ENCODE results near the gene LRRC56. TPM values are rescaled to one million over a fixed set of nuclear protein-coding genes. Genes with fewer than 3 reads are reported as not detected.

Gene LRRC56
- total RNA-seq, 1 donor from 2014 or later: 0.82 TPM

DNA sequence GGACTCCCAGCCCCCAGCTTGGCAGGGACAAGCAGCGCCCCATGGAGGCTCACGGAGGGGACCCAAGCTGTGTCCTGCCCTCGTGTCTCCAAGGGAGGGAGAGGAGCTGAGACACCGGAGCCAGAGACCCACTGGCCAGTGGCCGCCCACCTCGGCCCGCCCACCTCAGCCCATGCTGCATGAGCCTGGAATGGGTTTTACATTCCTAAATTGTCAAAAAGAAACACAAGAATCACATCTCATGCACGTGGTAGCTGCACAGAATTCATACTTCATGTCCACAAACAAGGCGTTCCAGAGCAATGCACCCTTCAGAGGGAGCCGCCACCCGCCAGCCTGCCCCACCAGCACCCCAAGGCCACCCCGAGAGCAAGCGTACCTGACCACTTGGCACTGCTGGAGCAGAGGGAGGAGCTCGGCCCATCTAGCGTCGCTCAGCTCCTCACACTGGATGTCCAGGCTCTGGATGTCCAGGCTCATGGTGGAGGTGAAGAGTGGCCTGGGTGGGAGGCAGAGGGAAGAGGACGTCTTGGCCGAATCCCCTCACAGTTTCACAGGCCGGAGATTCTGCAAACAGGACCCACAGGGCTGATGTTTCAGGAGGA, 35.5 kb upstream of the LRRC56 start:
- Histone ChIP-seq H3K9me3 (ENCODE audit: insufficient read depth, low read depth, low read length) (peaks cover 8% of the 10 kb centered on the region), H3K9ac (ENCODE audit: low read length) (no peak overlapping the region), H3K27me3 (ENCODE audit: insufficient read depth, low read length) (no peaks in the 10 kb centered on the region), H3K36me3 (ENCODE audit: insufficient read depth, low read length) (peaks cover 21% of the 10 kb centered on the region), H2AFZ (ENCODE audit: low read depth, low read length) (no peak overlapping the region), H3K4me1 (ENCODE audit: insufficient read depth, low read length) (peaks cover 25% of the 10 kb centered on the region), H4K20me1 (ENCODE audit: insufficient read depth, low read length) (peaks cover 38% of the 10 kb centered on the region), H3K79me2 (ENCODE audit: insufficient read depth, low read length) (peaks cover 55% of the 10 kb centered on the region), H3K4me3 (ENCODE audit: insufficient read depth, low read depth, low read length) (no peak overlapping the region), H3K27ac (ENCODE audit: low read depth, low read length) (no peak overlapping the region), H3K4me2 (ENCODE audit: low read length) (no peak overlapping the region)
- Mint-ChIP-seq H3K36me3 (ENCODE audit: low read depth, unreplicated experiment) (peaks cover 22% of the 10 kb centered on the region), H3K4me3 (ENCODE audit: unreplicated experiment) (peak overlapping the region; percentile 67), H3K4me1 (ENCODE audit: low read depth, unreplicated experiment) (peaks cover 12% of the 10 kb centered on the region), H3K9me3 (ENCODE audit: unreplicated experiment) (peaks cover 3% of the 10 kb centered on the region), H3K27ac (ENCODE audit: unreplicated experiment) (no peak overlapping the region), H3K27me3 (ENCODE audit: low read depth, unreplicated experiment) (no peaks in the 10 kb centered on the region)
- TF ChIP-seq, protein P1, sequence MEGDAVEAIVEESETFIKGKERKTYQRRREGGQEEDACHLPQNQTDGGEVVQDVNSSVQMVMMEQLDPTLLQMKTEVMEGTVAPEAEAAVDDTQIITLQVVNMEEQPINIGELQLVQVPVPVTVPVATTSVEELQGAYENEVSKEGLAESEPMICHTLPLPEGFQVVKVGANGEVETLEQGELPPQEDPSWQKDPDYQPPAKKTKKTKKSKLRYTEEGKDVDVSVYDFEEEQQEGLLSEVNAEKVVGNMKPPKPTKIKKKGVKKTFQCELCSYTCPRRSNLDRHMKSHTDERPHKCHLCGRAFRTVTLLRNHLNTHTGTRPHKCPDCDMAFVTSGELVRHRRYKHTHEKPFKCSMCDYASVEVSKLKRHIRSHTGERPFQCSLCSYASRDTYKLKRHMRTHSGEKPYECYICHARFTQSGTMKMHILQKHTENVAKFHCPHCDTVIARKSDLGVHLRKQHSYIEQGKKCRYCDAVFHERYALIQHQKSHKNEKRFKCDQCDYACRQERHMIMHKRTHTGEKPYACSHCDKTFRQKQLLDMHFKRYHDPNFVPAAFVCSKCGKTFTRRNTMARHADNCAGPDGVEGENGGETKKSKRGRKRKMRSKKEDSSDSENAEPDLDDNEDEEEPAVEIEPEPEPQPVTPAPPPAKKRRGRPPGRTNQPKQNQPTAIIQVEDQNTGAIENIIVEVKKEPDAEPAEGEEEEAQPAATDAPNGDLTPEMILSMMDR (IDR thresholded peaks at IDR 0.05; ENCODE audit: insufficient read depth, low read depth, low read length): no peak
- TF ChIP-seq EZH2 (IDR thresholded peaks at IDR 0.05; ENCODE audit: insufficient read depth, low read length): no peak
- FAIRE-seq (no peak), DNase-seq (ENCODE audit: low read depth) (no peak)

DNA sequence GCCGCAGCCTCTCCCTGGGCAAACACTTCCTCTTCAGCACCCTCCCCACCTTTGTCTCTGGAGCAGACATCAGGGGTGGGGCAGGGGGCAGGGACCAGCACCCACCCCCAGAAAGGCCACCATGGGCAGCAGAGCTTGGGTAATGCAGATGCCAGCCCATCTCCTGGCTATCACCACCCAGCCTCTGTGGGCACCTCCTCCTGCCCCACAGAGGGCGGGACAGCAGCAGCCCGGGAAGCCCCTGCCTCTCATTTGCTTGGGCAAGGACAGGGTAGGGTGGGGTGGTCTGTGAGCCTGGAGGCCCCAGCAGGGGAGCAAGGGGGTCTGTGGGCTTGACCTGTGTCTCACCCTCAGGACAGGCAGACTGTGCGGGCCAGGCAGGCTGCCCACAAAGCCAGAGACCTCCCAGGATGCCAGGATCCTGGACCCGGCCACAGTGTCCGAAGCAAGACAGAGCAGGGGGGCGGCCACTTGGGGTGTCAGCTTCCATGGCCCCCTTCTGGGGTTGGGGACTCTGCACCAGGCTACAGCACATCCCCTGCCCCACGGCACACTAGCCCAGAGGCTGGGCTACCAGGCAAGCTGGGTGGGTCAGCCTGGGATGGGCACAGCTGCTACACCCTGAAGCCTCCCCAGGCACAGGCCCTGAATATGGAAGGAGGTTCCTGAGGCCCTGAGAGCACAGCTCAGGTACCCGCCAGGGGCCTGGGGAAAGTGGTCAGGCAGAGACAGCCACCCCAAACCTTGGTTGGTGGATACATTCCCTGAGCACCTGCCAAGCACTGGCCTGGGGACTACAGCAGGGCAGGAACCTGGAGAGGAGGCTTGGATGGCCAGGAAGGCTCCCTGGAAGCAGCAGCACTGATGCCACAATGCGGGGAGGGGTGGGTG, 34.8 kb upstream of the LRRC56 start:
- TF ChIP-seq EZH2 (IDR thresholded peaks at IDR 0.05; ENCODE audit: insufficient read depth, low read length): no peak
- TF ChIP-seq, protein P1 (IDR thresholded peaks at IDR 0.05; ENCODE audit: insufficient read depth, low read depth, low read length): no peak
- Histone ChIP-seq H3K27ac (ENCODE audit: low read depth, low read length) (no peak overlapping the region), H3K4me1 (ENCODE audit: insufficient read depth, low read length) (peaks cover 25% of the 10 kb centered on the region), H3K36me3 (ENCODE audit: insufficient read depth, low read length) (peaks cover 14% of the 10 kb centered on the region), H2AFZ (ENCODE audit: low read depth, low read length) (no peak overlapping the region), H3K9me3 (ENCODE audit: insufficient read depth, low read depth, low read length) (peaks cover 3% of the 10 kb centered on the region), H3K4me2 (ENCODE audit: low read length) (no peak overlapping the region), H3K79me2 (ENCODE audit: insufficient read depth, low read length) (peaks cover 57% of the 10 kb centered on the region), H3K9ac (ENCODE audit: low read length) (no peak overlapping the region), H4K20me1 (ENCODE audit: insufficient read depth, low read length) (peaks cover 31% of the 10 kb centered on the region), H3K27me3 (ENCODE audit: insufficient read depth, low read length) (no peaks in the 10 kb centered on the region), H3K4me3 (ENCODE audit: insufficient read depth, low read depth, low read length) (no peak overlapping the region)
- no peak for DNase-seq (ENCODE audit: low read depth)
- H3K27me3 Mint-ChIP-seq (ENCODE audit: low read depth, unreplicated experiment): no peaks in the 10 kb centered on the region
- H3K4me1 Mint-ChIP-seq (ENCODE audit: low read depth, unreplicated experiment): peaks cover 12% of the 10 kb centered on the region
- H3K4me3 Mint-ChIP-seq (ENCODE audit: unreplicated experiment): no peak overlapping the region
- H3K36me3 Mint-ChIP-seq (ENCODE audit: low read depth, unreplicated experiment): peaks cover 15% of the 10 kb centered on the region
- H3K27ac Mint-ChIP-seq (ENCODE audit: unreplicated experiment): no peak overlapping the region
- no peaks in the 10 kb centered on the region for H3K9me3 Mint-ChIP-seq (ENCODE audit: unreplicated experiment)
- no peak for FAIRE-seq

All from astrocyte (in vitro differentiated cells and primary cell).